ENCODE results near the gene MED1.

MED1 gene

DNA sequence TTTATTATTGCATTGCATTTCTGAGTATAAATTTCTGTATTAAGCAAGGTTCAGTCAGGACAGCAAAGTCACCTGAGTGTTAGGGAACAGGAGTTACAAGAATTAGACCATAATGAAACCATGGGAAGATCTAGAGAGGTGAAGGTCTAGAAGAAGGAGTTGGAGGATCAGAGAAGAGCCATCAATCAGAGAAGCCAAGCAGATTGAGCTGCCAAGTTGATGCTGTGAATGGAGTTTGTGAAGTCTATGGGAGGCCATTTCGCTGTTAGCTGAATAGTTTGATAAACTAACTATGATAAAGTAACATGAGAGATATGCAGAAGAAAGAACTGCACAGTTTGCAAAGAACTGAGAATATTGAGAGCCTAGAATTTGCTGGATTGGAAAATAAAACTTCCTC, 90.0 kb downstream of the MED1 start:
- no peak for DNase-seq

DNA sequence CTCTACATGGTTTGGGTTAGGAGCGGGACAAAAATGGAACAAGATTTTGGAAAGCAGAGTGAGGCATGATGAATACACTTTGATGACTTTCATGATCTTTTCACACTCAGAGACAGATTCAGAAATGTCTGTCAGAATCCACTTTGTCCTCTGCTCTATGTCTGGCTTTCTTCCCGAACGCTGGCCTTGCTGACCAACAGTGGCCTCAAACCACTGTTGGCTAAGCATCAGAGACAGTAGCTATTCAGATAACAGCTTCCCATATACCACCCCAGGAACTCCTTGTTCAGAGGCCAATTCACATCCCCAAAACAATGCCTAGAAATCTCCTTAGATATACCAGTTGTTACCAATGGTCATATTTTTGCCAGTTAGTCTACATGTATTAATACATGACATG, 90.5 kb downstream of the MED1 start:
- no peak for DNase-seq

DNA sequence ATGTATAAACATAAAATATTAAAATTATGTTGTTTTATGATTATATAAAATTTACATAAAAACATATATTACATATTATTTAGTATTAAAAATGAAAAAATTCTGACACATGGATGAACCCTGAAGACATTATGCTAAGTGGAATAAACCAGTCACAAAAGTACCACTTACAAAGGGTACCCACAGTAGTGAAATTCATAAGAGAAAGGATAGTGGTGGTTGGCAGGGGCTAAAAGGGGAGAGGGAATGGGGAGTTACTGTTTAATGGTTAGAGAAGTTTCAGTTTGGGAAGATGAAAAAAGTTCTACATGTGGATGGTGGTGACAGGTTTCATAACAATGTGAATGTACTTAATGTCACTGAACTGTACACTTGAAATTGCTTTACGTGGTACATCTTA, 91.1 kb downstream of the MED1 start:
- DNase-seq, result no peak

DNA sequence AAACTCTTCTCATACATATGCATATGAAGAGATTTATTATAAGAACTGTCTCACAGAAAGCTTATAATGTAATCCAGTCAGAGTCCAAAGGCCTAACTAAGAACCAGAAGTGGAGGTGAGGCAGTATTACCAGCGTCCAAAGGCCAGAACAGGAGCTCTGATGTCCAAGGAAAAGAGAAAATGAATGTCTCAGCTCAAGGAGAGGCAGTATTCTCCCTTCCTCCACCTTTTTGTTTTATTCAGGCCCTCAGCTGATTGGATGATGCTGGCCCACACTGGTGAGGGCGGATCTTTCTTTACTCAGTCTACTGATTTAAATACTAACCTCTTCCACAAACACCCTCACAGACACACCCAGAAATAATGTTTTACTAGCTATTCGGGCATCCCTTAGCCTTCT, 93.1 kb downstream of the MED1 start:
- DNase-seq, result no peak

DNA sequence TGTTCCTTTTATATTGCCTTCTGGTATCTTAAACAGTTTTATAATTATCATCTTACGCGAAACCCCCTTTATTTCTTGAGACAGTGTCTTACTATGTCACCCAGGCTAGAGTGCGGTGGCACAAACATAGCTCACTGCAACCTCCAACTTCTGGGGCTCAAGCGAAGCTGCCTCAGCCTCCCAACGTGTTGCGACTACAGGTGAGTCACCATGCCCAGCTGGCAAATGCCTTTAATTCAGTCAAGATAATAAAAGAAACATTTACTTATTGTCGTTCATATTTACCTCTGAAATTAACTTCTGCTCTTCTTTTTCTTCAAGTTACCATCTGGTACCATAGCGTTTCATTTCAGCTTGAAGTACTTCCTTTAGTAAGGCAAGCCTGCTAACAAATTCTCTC, 93.6 kb downstream of the MED1 start:
- DNase-seq, result no peak
